Inflammatory macrophage treated with lipopolysaccharide for 4 hours (primary cell): ENCODE data around the gene SLC22A2.

Source experiments
- DNase-seq: peaks from one replicate; pipeline ENCODE4 v3.0.0-alpha.2; 2020

The SLC22A2 gene

GRCh38 chr6:160203522-160203921, 55.1 kb downstream of the SLC22A2 start:
- no peak for DNase-seq

GRCh38 chr6:160203076-160203475, 55.5 kb downstream of the SLC22A2 start:
- no peak for DNase-seq

- no peak for DNase-seq
These were observed 56.2 kb downstream of the SLC22A2 start for GRCh38 chr6:160202411-160202810.

- DNase-seq: no peak
These were observed 57.6 kb downstream of the SLC22A2 start for GRCh38 chr6:160201061-160201460.

GRCh38 chr6:160198606-160199211, 59.9 kb downstream of the SLC22A2 start:
- no peak for DNase-seq

- DNase-seq: no peak
These were observed 61.0 kb downstream of the SLC22A2 start for GRCh38 chr6:160197662-160198061.

GRCh38 chr6:160194808-160195207, 63.8 kb downstream of the SLC22A2 start:
- DNase-seq: no peak

- no peak for DNase-seq
These were observed 65.8 kb downstream of the SLC22A2 start for GRCh38 chr6:160192840-160193239.

- no peak for DNase-seq
These were observed 67.6 kb downstream of the SLC22A2 start for GRCh38 chr6:160190973-160191372.

GRCh38 chr6:160190081-160190480, 68.5 kb downstream of the SLC22A2 start:
- no peak for DNase-seq

GRCh38 chr6:160188773-160189172, 69.8 kb downstream of the SLC22A2 start:
- no peak for DNase-seq

GRCh38 chr6:160180706-160181105, 77.9 kb downstream of the SLC22A2 start:
- no peak for DNase-seq

GRCh38 chr6:160178271-160178670, 80.3 kb downstream of the SLC22A2 start:
- DNase-seq: no peak

- DNase-seq: no peak
These were observed 81.4 kb downstream of the SLC22A2 start for GRCh38 chr6:160177220-160177619.

GRCh38 chr6:160174681-160175080, 83.9 kb downstream of the SLC22A2 start:
- DNase-seq: no peak

- DNase-seq: no peak
These were observed 84.7 kb downstream of the SLC22A2 start for GRCh38 chr6:160173806-160174527.

- no peak for DNase-seq
These were observed 85.9 kb downstream of the SLC22A2 start for GRCh38 chr6:160172704-160173103.

- no peak for DNase-seq
These were observed 88.5 kb downstream of the SLC22A2 start for GRCh38 chr6:160170018-160170680.

- no peak for DNase-seq
These were observed 90.8 kb downstream of the SLC22A2 start for GRCh38 chr6:160167604-160168399.
